H1 (cell line): Measurements from ENCODE around the gene BAX. TPM values are rescaled to one million over a fixed set of nuclear protein-coding genes. Genes with fewer than 3 reads are reported as not detected.
A peak's percentile ranks its signal among the peaks of the same experiment; 100 is the strongest.

Experiments
- CTCF ChIA-PET: fragments of 300-600 bp; sonication (Branson Sonifier 250); formaldehyde crosslinking; loops from one replicate; lab custom pipeline; 2021; ENCODE audit not compliant: partially characterized antibody; lab: Charles Lee
- POLR2A ChIA-PET: fragments of 300-600 bp; sonication (Branson Sonifier 250); formaldehyde crosslinking; loops from one replicate; lab custom pipeline; 2021; ENCODE audit warnings: inconsistent platforms; ENCODE audit not compliant: partially characterized antibody; lab: Charles Lee
- DNase-seq, 2 experiments: peaks; one replicate each; pipeline versions ENCODE4 v3.0.0 to v3.0.0-alpha.2; 2010 to 2022; ENCODE audit warnings: low spot score in 2 of 2, low read depth in 1 of 2, mixed read lengths in 1 of 2
- FAIRE-seq: peaks from 2 replicates; lab custom pipeline; 2011; peaks lifted over from hg19 to GRCh38; lab: Jason Lieb, UNC
- H2AFZ ChIP-seq: 2 replicates; pipeline ENCODE4 v1.8.1; 2012; ENCODE audit warnings: low read length, inconsistent platforms
- H2AK5ac ChIP-seq: 2 replicates; pipeline ENCODE4 v1.6.1; 2013; ENCODE audit warnings: low read depth, low read length
- H2BK120ac ChIP-seq: replicated peaks from 2 replicates; pipeline ENCODE3; 2013; ENCODE audit warnings: low read depth, low read length, inconsistent platforms
- H2BK12ac ChIP-seq: 2 replicates; pipeline ENCODE4 v1.6.1; 2013; ENCODE audit warnings: low read depth, low read length
- H2BK15ac ChIP-seq: 2 replicates; pipeline ENCODE4 v1.6.1; 2013; ENCODE audit warnings: low read length
- H2BK20ac ChIP-seq: 2 replicates; pipeline ENCODE4 v1.6.1; 2013; ENCODE audit warnings: low read length
- H2BK5ac ChIP-seq: 2 replicates; pipeline ENCODE4 v1.6.1; 2013; ENCODE audit warnings: low read depth, low read length
- H3K14ac ChIP-seq: 2 replicates; pipeline ENCODE4 v1.6.1; 2013; ENCODE audit warnings: inconsistent platforms; ENCODE audit not compliant: insufficient read length
- H3K18ac ChIP-seq: 2 replicates; pipeline ENCODE4 v1.6.1; 2013; ENCODE audit warnings: low read length; ENCODE audit errors: extremely low read depth
- H3K23ac ChIP-seq: 2 replicates; pipeline ENCODE4 v1.6.1; 2013; ENCODE audit warnings: inconsistent platforms; ENCODE audit not compliant: insufficient read length
- H3K23me2 ChIP-seq: 2 replicates; pipeline ENCODE4 v1.6.1; 2013; ENCODE audit warnings: low read depth, low read length
- H3K27ac ChIP-seq: 2 replicates; pipeline ENCODE4 v1.6.1; 2011; ENCODE audit warnings: low read depth, low read length, inconsistent platforms
- H3K27me3 ChIP-seq, 4 experiments: replicated peaks in 1 of 4; 1 replicate in 1 of 4; 2 replicates in 3 of 4; pipeline versions ENCODE4 v1.6.1 to v1.8.1; 2011 to 2013; ENCODE audit warnings: low read length in 3 of 4, mild to moderate bottlenecking in 3 of 4, inconsistent platforms in 2 of 4, mixed read lengths in 2 of 4, moderate library complexity in 1 of 4; ENCODE audit not compliant: control insufficient read depth in 3 of 4, insufficient read depth in 3 of 4; ENCODE audit errors: extremely low read depth in 1 of 4
- H3K36me3 ChIP-seq, 4 experiments: 2 replicates each; pipeline versions ENCODE4 v1.6.1 to v1.8.1; 2011 to 2013; ENCODE audit warnings: mild to moderate bottlenecking in 4 of 4, low read length in 3 of 4, moderate library complexity in 2 of 4, control low read depth in 1 of 4, inconsistent platforms in 1 of 4; ENCODE audit not compliant: insufficient read depth in 4 of 4, control insufficient read depth in 2 of 4
- H3K4ac ChIP-seq: replicated peaks from 2 replicates; pipeline ENCODE3; 2013; ENCODE audit warnings: low read length, low read depth, mixed read lengths, inconsistent platforms; ENCODE audit not compliant: insufficient read length
- H3K4me1 ChIP-seq, 4 experiments: replicated peaks in 1 of 4; 1 replicate in 1 of 4; 2 replicates in 3 of 4; pipeline versions ENCODE4 v1.6.1 to v1.8.1; 2011 to 2013; ENCODE audit warnings: low read length in 3 of 4, inconsistent platforms in 2 of 4, mixed read lengths in 1 of 4; ENCODE audit not compliant: insufficient read depth in 4 of 4, control insufficient read depth in 3 of 4
- H3K4me2 ChIP-seq, 2 experiments: 2 replicates each; pipeline versions ENCODE4 v1.6.1 to v1.8.1; 2011 to 2013; ENCODE audit warnings: low read depth in 2 of 2, low read length in 2 of 2, control low read depth in 1 of 2, inconsistent platforms in 1 of 2, mild to moderate bottlenecking in 1 of 2; ENCODE audit not compliant: insufficient read depth in 1 of 2
- H3K4me3 ChIP-seq, 4 experiments: fragments of 200-600, 300-600 bp in 1 of 4; sonication (generic), shearing (Covaris generic), sonication (Bioruptor Twin) in 1 of 4; 2 replicates each; pipeline versions ENCODE4 v1.5.1 to v1.8.1; 2011 to 2016; ENCODE audit warnings: low read length in 4 of 4, low read depth in 3 of 4, control low read depth in 2 of 4, inconsistent platforms in 2 of 4, mild to moderate bottlenecking in 2 of 4, mixed read lengths in 1 of 4, moderate library complexity in 1 of 4; ENCODE audit not compliant: insufficient read depth in 2 of 4; ENCODE audit errors: extremely low read depth in 1 of 4
- H3K56ac ChIP-seq: replicated peaks from 2 replicates; pipeline ENCODE3; 2013; ENCODE audit warnings: low read depth, mild to moderate bottlenecking, mixed read lengths, low read length, inconsistent platforms; ENCODE audit not compliant: insufficient read length
- H3K79me1 ChIP-seq: 2 replicates; pipeline ENCODE4 v1.6.1; 2013; ENCODE audit warnings: low read depth, low read length, control low read depth
- H3K79me2 ChIP-seq, 2 experiments: 2 replicates each; pipeline versions ENCODE4 v1.6.1 to v1.8.1; 2012 to 2013; ENCODE audit warnings: low read length in 2 of 2, mild to moderate bottlenecking in 2 of 2, inconsistent platforms in 1 of 2; ENCODE audit not compliant: insufficient read depth in 2 of 2, control insufficient read depth in 1 of 2
- H3K9ac ChIP-seq, 4 experiments: replicated peaks in 1 of 4; 1 replicate in 1 of 4; 2 replicates in 3 of 4; pipeline versions ENCODE4 v1.6.1 to v1.8.1; 2011 to 2013; ENCODE audit warnings: low read depth in 3 of 4, low read length in 3 of 4, control low read depth in 2 of 4, mild to moderate bottlenecking in 2 of 4, moderate library complexity in 2 of 4, inconsistent platforms in 1 of 4; ENCODE audit errors: extremely low read depth in 1 of 4
- H3K9me3 ChIP-seq, 2 experiments: 2 replicates each; pipeline versions ENCODE4 v1.6.1 to v1.8.1; 2012 to 2013; ENCODE audit warnings: mild to moderate bottlenecking in 2 of 2, moderate library complexity in 2 of 2, control low read depth in 1 of 2, inconsistent platforms in 1 of 2, low read depth in 1 of 2, low read length in 1 of 2, mixed read lengths in 1 of 2; ENCODE audit not compliant: insufficient read depth in 2 of 2
- H4K20me1 ChIP-seq, 2 experiments: replicated peaks in 1 of 2; 2 replicates each; pipeline versions ENCODE3 to v1.8.1; 2011 to 2013; ENCODE audit warnings: inconsistent platforms in 2 of 2, low read length in 2 of 2, mild to moderate bottlenecking in 1 of 2; ENCODE audit not compliant: insufficient read depth in 2 of 2, control insufficient read depth in 1 of 2
- H4K5ac ChIP-seq: 2 replicates; pipeline ENCODE4 v1.6.1; 2013; ENCODE audit warnings: low read length, low read depth, mixed read lengths, inconsistent platforms; ENCODE audit not compliant: insufficient read length
- H4K8ac ChIP-seq: 2 replicates; pipeline ENCODE4 v1.8.0; 2013; ENCODE audit warnings: mild to moderate bottlenecking, moderate library complexity, low read length, inconsistent platforms; ENCODE audit not compliant: insufficient read depth; ENCODE audit errors: extremely low read depth
- H4K91ac ChIP-seq: replicated peaks from 2 replicates; pipeline ENCODE3; 2013; ENCODE audit warnings: low read length, mixed read lengths, inconsistent platforms; ENCODE audit not compliant: insufficient read length
- SIX5 ChIP-seq: IDR thresholded peaks from 2 replicates; pipeline ENCODE4 v1.6.1; 2011; ENCODE audit warnings: mild to moderate bottlenecking, low read depth, low read length
- WGBS, 2 experiments: shearing (Covaris generic) in 1 of 2; methylation state at CpG; one replicate each; pipeline versions ENCODE4 v1.1.6 to v1.1.7; 2013 to 2015; ENCODE audit warnings: low lambda C conversion rate in 2 of 2, mixed read lengths in 2 of 2, inconsistent platforms in 1 of 2, low coverage in 1 of 2, missing lambda C conversion rate in 1 of 2; ENCODE audit not compliant: insufficient replicate concordance in 2 of 2, insufficient coverage in 1 of 2, insufficient read length in 1 of 2; ENCODE audit errors: extremely low coverage in 1 of 2, missing lambda C conversion rate in 1 of 2; 5-methylcytosine and 5-hydroxymethylcytosine counted together
- polyA plus RNA-seq, 7 experiments: library from polyadenylated mRNA; depleted of rRNA in 3 of 7; stranded (reverse) in 5 of 7; unstranded in 2 of 7; fragments of >200 nt in 5 of 7; fragments of 200-250 nt in 2 of 7; gene quantifications; 1 replicate in 5 of 7; 2 replicates in 1 of 7; 4 replicates in 1 of 7; pipeline versions ENCODE4 v1.2.1 to v1.2.3, GENCODE V29; 2011 to 2013; ENCODE audit warnings: missing spikeins in 2 of 7, mixed read lengths in 2 of 7
- total RNA-seq: library from RNA; stranded (reverse); fragmentation: NEBNext Ultra II Directional; extraction: Animal tissue kit (Norgen Biotek cat#: 25700); gene quantifications from 2 replicates; pipeline ENCODE4 v1.2.1, GENCODE V29; 2021

Gene BAX
- total and polyA plus RNA-seq, 2 of the 8 experiments (the other 6 are each of a cell fraction or from before 2014, with no cell fraction given): 257 to 346 TPM

DNA sequence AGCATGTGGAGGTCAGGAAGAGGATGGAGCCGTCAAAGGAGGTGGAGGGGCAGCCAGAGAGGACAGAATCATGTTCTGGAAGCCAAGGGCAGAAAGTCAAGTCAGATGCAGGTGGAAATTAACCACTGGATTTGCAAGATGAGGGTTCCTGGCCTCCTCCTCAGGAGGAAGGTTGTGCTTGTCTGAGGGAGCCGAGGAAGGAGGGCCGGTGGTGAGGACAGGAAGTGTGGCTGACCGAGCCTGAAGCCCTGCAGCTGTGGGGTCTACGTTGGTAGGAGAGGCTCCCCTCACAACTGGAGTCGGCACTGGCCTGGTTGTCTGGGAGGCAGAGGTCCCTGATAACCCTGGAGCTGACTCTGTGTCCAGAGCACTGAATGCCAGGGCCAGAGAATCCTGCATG, 36.6 kb upstream of the BAX start:
- no peak overlapping the region for H2BK120ac ChIP-seq
- no peak for TF ChIP-seq SIX5
- TF ChIP-seq, all 59 proteins: peak for 0
- 93% methylated on average over 6 of the region's 6 CpGs; no CpG with 5 or more reads in 1 of the 2 experiments for WGBS, 2 experiments

More for the DNA sequence above, 36.6 kb upstream of the BAX start:
- H3K79me2 ChIP-seq: no peaks in the 10 kb centered on the region
- H2BK15ac ChIP-seq: no peak overlapping the region
- H3K23me2 ChIP-seq: no peaks in the 10 kb centered on the region; the same call in 1 of the 2 replicates
- no peak overlapping the region for H3K56ac ChIP-seq
- no peak overlapping the region for H4K5ac ChIP-seq
- H3K4ac ChIP-seq: no peak overlapping the region
- no peak overlapping the region for H3K14ac ChIP-seq
- no peak overlapping the region for H2BK5ac ChIP-seq
- H4K20me1 ChIP-seq: peaks cover 0 to 9% of the 10 kb centered on the region in 2 experiments
- no peaks in the 10 kb centered on the region for H3K27me3 ChIP-seq
- DNase-seq (no peak), FAIRE-seq (no peak)
- no peak overlapping the region for H3K9ac ChIP-seq
- no peaks in the 10 kb centered on the region for H3K79me1 ChIP-seq
- no peak overlapping the region for H2AK5ac ChIP-seq
- H4K8ac ChIP-seq: peak overlapping the region; percentile 31; the same call in 1 of the 2 replicates
- no peak overlapping the region for H2BK20ac ChIP-seq
- H3K36me3 ChIP-seq: peaks cover 7 to 53% (median 24%) of the 10 kb centered on the region in 4 experiments
- H2AFZ ChIP-seq: no peak overlapping the region
- H3K9me3 ChIP-seq: no peaks in the 10 kb centered on the region
- H3K4me2 ChIP-seq: no peak overlapping the region
- H4K91ac ChIP-seq: no peak overlapping the region
- H2BK12ac ChIP-seq: no peak overlapping the region
- H3K4me1 ChIP-seq: no peaks in the 10 kb centered on the region
- H3K18ac ChIP-seq: no peak overlapping the region
- ChIA-PET POLR2A (interaction anchor here (0.6 to 2.3 kb wide), 5 partner anchors 18 to 266 kb away, joined by 3 to 16 read pairs (median 5); partner anchors contain the start of genes NUCB1 and PPP1R15A), CTCF (interaction anchor here (1.0 to 2.0 kb wide), 6 partner anchors 13 to 76 kb away, joined by 3 to 7 read pairs (median 3); partner anchors contain the start of genes DHDH, NUCB1 and RUVBL2)
- H3K4me3 ChIP-seq: no peak overlapping the region
- no peak overlapping the region for H3K23ac ChIP-seq
- H3K27ac ChIP-seq: no peak overlapping the region
